ENCODE results near the gene SLC9B1.
"Not testable (repeated sequence)": the region's sequence is repeated elsewhere in the genome, so short reads cannot be mapped to it uniquely, and the experiment has no call there.

GRCh38 chr4:102877477-102878106, 141.9 kb downstream of the SLC9B1 start:
- not testable (repeated sequence) for TF ChIP-seq CTCF (conservative IDR thresholded peaks at IDR 0.05 in 1 of 2, IDR thresholded peaks at IDR 0.05 in 1 of 2; ENCODE audit: low read depth in 1 of 2, low read length in 2 of 2); EZH2 (IDR thresholded peaks at IDR 0.05; ENCODE audit: low read length, missing control alignments)

Measured in fibroblast of lung (primary cell).